ENCODE results near the gene TXNRD2. TPM values are rescaled to one million over a fixed set of nuclear protein-coding genes. Genes with fewer than 3 reads are reported as not detected.
"Not testable (repeated sequence)": the region's sequence is repeated elsewhere in the genome, so short reads cannot be mapped to it uniquely, and the experiment has no call there.

TXNRD2 gene
- total RNA-seq, 1 donor from 2014 or later = 50.4 TPM

DNA sequence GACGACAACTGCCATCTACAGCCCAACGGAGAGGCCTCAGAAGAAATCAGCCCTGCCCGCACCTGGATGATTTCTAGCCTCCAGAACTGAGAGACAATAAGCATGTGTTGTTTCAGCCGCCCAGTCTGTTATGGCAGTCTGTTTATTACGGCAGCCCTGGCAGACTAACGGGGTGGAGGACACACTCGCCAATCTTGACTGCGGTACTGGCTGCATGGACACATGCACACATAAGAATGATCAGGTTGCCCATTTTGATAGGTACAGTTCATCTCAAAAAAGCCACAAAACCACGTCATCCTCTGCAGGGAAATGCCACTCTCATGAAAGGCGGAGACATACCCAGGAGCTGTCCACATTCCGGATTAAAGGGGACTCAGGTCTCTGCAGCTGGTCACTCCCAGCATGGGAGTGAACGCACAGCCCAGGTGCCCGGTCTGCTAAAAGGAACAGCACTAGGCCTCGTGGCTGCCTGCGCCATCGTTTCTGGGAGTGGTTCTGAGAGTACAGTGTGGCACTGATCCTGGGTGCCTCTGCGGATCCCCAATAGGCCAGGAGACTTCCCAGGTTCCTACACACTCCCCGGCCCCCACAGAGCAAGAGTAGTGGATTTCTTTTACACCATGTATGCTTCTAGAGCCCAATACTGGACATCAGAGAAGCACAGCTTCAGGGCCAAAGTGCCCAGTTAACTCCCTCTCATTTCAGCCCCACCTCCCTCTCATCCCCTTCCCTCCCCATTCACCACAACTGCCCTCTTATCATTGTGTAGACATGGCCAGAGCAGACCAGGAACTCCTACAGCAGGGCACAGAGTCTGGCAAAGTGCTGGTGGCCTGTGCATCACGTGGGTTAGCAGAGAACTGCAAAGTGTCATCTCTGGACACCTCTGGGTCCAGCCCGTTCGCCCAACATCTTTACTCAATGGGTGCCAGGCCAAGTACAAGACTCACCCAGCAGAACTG, 11.8 kb downstream of the TXNRD2 start:
- H3K4me3 ChIP-seq (ENCODE audit: low read depth, low read length) = no peak overlapping the region
- DNase-seq (ENCODE audit: low read depth) = no peak
- no peaks in the 10 kb centered on the region for H3K36me3 ChIP-seq (ENCODE audit: control insufficient read depth, insufficient read depth, low read length)
- TF ChIP-seq, protein P1, sequence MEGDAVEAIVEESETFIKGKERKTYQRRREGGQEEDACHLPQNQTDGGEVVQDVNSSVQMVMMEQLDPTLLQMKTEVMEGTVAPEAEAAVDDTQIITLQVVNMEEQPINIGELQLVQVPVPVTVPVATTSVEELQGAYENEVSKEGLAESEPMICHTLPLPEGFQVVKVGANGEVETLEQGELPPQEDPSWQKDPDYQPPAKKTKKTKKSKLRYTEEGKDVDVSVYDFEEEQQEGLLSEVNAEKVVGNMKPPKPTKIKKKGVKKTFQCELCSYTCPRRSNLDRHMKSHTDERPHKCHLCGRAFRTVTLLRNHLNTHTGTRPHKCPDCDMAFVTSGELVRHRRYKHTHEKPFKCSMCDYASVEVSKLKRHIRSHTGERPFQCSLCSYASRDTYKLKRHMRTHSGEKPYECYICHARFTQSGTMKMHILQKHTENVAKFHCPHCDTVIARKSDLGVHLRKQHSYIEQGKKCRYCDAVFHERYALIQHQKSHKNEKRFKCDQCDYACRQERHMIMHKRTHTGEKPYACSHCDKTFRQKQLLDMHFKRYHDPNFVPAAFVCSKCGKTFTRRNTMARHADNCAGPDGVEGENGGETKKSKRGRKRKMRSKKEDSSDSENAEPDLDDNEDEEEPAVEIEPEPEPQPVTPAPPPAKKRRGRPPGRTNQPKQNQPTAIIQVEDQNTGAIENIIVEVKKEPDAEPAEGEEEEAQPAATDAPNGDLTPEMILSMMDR (IDR thresholded peaks at IDR 0.05; ENCODE audit: insufficient read depth, low read length, poor library complexity, severe bottlenecking) = no peak
- no peaks in the 10 kb centered on the region for H3K27me3 ChIP-seq (ENCODE audit: control insufficient read depth, insufficient read depth, low read length)

DNA sequence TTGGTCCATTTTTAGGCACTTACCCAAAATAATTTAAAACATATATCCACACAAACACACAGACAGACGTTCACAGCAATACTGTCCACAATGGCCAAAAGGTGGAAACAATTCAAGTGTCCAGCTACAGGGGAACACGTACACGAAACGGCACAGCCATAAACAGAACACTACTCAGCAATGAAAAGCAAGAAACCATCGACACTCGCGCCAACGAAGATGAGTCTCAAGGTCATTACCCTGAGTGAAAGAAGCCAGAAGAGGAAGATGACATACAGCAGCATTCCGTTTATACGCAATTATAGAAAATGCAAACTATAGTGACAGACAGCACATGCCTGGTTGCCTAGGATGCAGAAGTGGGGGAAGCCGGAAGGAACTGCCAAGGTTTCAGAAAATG, 13.4 kb downstream of the TXNRD2 start:
- no peaks in the 10 kb centered on the region for H3K36me3 ChIP-seq (ENCODE audit: control insufficient read depth, insufficient read depth, low read length)
- TF ChIP-seq, protein P1 (IDR thresholded peaks at IDR 0.05; ENCODE audit: insufficient read depth, low read length, poor library complexity, severe bottlenecking) = no peak
- H3K27me3 ChIP-seq (ENCODE audit: control insufficient read depth, insufficient read depth, low read length) = no peaks in the 10 kb centered on the region

DNA sequence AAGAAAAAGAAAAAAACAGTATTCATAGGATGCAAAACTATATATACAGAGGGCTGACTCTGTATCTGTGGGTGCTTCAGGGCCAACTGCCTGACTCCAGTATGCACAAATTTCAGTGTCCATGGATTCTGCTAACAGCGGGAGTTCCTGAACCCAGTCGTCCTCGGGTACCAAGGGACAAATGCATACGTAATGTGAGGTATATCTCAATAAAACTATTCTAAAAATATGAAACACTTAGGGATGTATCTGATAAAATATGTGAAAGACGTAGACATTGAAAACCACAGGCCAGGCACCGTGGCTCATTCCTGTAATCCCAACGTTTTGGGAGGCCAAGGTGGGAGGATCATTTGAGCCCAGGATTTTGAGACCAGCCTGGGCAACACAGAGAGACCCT, 13.9 kb downstream of the TXNRD2 start:
- H3K4me3 ChIP-seq (ENCODE audit: low read depth, low read length) = no peak overlapping the region
- DNase-seq (ENCODE audit: low read depth) = no peak

More for the DNA sequence above, 13.4 kb downstream of the TXNRD2 start:
- H3K4me3 ChIP-seq (ENCODE audit: low read depth, low read length) = no peak overlapping the region
- DNase-seq (ENCODE audit: low read depth) = no peak

DNA sequence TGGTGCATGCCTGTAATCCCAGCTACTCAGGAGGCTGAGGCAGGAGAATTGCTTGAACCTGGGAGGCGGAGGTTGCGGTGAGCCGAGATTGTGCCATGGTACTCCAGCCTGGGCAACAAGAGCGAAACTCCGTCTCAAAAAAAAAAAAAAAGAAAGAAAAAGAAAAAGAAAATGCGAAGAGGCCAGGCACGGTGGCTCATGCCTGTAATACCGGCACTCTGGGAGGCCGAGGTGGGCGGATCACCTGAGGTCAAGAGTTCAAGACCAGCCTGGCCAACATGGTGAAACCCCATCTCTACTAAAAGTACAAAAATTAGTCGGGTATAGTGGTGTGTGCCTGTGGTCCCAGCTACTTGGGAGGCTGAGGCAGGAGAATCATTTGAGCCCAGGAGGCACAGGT, 15.6 kb downstream of the TXNRD2 start:
- H3K27me3 ChIP-seq (ENCODE audit: control insufficient read depth, insufficient read depth, low read length); H3K4me3 ChIP-seq (ENCODE audit: low read depth, low read length); H3K36me3 ChIP-seq (ENCODE audit: control insufficient read depth, insufficient read depth, low read length); DNase-seq (ENCODE audit: low read depth): not testable (repeated sequence)

More for the DNA sequence above, 13.9 kb downstream of the TXNRD2 start:
- TF ChIP-seq, protein P1 (IDR thresholded peaks at IDR 0.05; ENCODE audit: insufficient read depth, low read length, poor library complexity, severe bottlenecking) = no peak
- Histone ChIP-seq H3K27me3 (ENCODE audit: control insufficient read depth, insufficient read depth, low read length) (no peaks in the 10 kb centered on the region), H3K36me3 (ENCODE audit: control insufficient read depth, insufficient read depth, low read length) (no peaks in the 10 kb centered on the region)

DNA sequence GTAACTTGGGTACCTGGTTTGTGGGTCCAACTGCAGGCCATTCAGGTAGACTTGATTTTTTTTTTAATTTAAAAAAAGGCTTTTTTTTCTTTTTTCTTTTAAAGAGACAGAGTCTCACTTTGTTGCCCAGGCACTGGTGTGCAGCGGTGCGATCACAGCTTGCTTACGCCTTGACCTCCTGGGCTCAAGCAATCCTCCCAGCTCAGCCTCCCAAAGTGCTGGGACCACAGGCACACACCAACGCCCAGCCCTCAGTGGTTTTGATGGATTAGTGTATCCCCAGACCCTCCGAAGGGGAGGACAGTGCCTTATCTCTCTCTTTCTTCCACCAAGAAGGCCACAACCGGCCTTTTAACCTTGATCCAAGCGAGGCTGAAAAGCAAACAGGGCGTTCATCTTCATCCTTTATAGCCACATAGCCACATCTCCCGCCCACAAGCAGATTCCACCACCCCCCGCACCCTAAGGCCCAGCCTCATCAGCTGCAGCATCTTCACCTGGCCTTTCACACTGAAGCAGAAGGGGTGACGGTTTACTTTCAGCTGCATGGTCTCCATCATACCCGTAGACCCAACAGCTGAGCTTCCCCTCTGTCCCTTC, 17.6 kb downstream of the TXNRD2 start:
- TF ChIP-seq, protein P1 (IDR thresholded peaks at IDR 0.05; ENCODE audit: insufficient read depth, low read length, poor library complexity, severe bottlenecking) = no peak
- no peak for DNase-seq (ENCODE audit: low read depth)
- Histone ChIP-seq H3K36me3 (ENCODE audit: control insufficient read depth, insufficient read depth, low read length) (no peaks in the 10 kb centered on the region), H3K4me3 (ENCODE audit: low read depth, low read length) (no peak overlapping the region), H3K27me3 (ENCODE audit: control insufficient read depth, insufficient read depth, low read length) (no peaks in the 10 kb centered on the region)

DNA sequence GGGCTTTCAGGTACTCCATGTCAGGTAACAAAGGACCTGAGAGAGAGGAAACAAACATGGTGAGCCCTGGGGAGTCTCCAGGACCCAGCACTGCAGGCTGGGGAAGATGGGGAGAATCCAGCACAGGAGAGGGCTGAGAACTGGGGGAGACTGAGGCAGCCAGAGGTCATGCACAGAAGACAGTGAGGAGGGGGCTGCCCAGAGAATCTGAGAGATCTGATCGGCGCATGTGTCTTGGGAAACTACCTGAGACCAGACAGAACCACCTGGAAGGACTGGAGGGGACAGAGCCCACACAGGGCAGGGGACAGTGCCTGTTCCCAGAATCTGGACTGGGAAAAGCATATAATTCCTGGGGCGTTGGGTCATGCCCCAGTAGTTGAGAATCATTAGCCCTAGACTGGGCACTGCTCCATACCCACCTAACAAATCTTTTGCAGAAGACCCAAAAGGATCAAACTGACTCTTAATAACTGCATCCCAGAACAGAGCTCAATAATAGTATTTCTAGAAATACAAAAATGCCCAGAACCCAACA, 20.0 kb downstream of the TXNRD2 start:
- Histone ChIP-seq H3K4me3 (ENCODE audit: low read depth, low read length) (no peak overlapping the region), H3K27me3 (ENCODE audit: control insufficient read depth, insufficient read depth, low read length) (no peaks in the 10 kb centered on the region), H3K36me3 (ENCODE audit: control insufficient read depth, insufficient read depth, low read length) (no peaks in the 10 kb centered on the region)
- TF ChIP-seq, protein P1 (IDR thresholded peaks at IDR 0.05; ENCODE audit: insufficient read depth, low read length, poor library complexity, severe bottlenecking) = no peak
- DNase-seq (ENCODE audit: low read depth) = no peak
